GM19455 (cell line): ENCODE measurements around the gene THEMIS.
"Not testable (repeated sequence)": the region's sequence is repeated elsewhere in the genome, so short reads cannot be mapped to it uniquely, and the experiment has no call there.

Source experiments
- ATAC-seq: cut with Tn5 transposase; IDR thresholded peaks from one replicate; pipeline ENCODE4 v1.9.1; 2021; ENCODE audit not compliant: unreplicated experiment

The THEMIS gene

GRCh38 chr6:127914240-127914639 is 13.4 kb upstream of the THEMIS start:
- ATAC-seq, result no peak

GRCh38 chr6:127912914-127913313 is 12.1 kb upstream of the THEMIS start:
- ATAC-seq, result no peak

- ATAC-seq, result no peak
Measured at GRCh38 chr6:127907960-127908640, 7.2 kb upstream of the THEMIS start.

GRCh38 chr6:127904160-127904559 is 3.3 kb upstream of the THEMIS start:
- no peak for ATAC-seq

- no peak for ATAC-seq
Measured at GRCh38 chr6:127902933-127903332, 2.1 kb upstream of the THEMIS start.

- ATAC-seq, result no peak
Measured at GRCh38 chr6:127897484-127897883, 3.4 kb downstream of the THEMIS start.

GRCh38 chr6:127894051-127894450 is 6.8 kb downstream of the THEMIS start:
- ATAC-seq, result no peak

- no peak for ATAC-seq
Measured at GRCh38 chr6:127893541-127893940, 7.3 kb downstream of the THEMIS start.

- ATAC-seq, result no peak
Measured at GRCh38 chr6:127891731-127892326, 9.0 kb downstream of the THEMIS start.

GRCh38 chr6:127886603-127887002 is 14.3 kb downstream of the THEMIS start:
- ATAC-seq, result no peak

- no peak for ATAC-seq
Measured at GRCh38 chr6:127884134-127884533, 16.7 kb downstream of the THEMIS start.

GRCh38 chr6:127881949-127882348 is 18.9 kb downstream of the THEMIS start:
- ATAC-seq, result not testable (repeated sequence)

GRCh38 chr6:127880429-127880828 is 20.4 kb downstream of the THEMIS start:
- ATAC-seq, result no peak

- ATAC-seq, result no peak
Measured at GRCh38 chr6:127879685-127880084, 21.2 kb downstream of the THEMIS start.

- ATAC-seq, result no peak
Measured at GRCh38 chr6:127878115-127878514, 22.7 kb downstream of the THEMIS start.

- ATAC-seq, result no peak
Measured at GRCh38 chr6:127877231-127877630, 23.6 kb downstream of the THEMIS start.

GRCh38 chr6:127869772-127870404 is 31.0 kb downstream of the THEMIS start:
- no peak for ATAC-seq

GRCh38 chr6:127869183-127869582 is 31.7 kb downstream of the THEMIS start:
- ATAC-seq, result no peak

GRCh38 chr6:127868338-127868737 is 32.5 kb downstream of the THEMIS start:
- no peak for ATAC-seq

GRCh38 chr6:127866766-127867165 is 34.1 kb downstream of the THEMIS start:
- ATAC-seq, result no peak

- no peak for ATAC-seq
Measured at GRCh38 chr6:127865108-127865507, 35.8 kb downstream of the THEMIS start.

- ATAC-seq, result no peak
Measured at GRCh38 chr6:127864701-127865100, 36.2 kb downstream of the THEMIS start.
